HUES6 (cell line): ENCODE data around the gene ATP1B3.
"Not testable (repeated sequence)": the region's sequence is repeated elsewhere in the genome, so short reads cannot be mapped to it uniquely, and the experiment has no call there.

Source experiments
- H3K27ac ChIP-seq: 2 replicates; pipeline ENCODE4 v1.7.0; 2013; ENCODE audit warnings: low read depth, mild to moderate bottlenecking, low read length, inconsistent platforms
- H3K27me3 ChIP-seq: 2 replicates; pipeline ENCODE4 v1.6.1; 2013; ENCODE audit warnings: low read length; ENCODE audit not compliant: control insufficient read depth, insufficient read depth
- H3K36me3 ChIP-seq: 2 replicates; pipeline ENCODE4 v1.6.1; 2013; ENCODE audit warnings: low read length; ENCODE audit not compliant: control insufficient read depth, insufficient read depth
- H3K4me1 ChIP-seq: 2 replicates; pipeline ENCODE4 v1.6.1; 2013; ENCODE audit warnings: low read length; ENCODE audit not compliant: control insufficient read depth, insufficient read depth
- H3K4me3 ChIP-seq: 2 replicates; pipeline ENCODE4 v1.5.1; 2013; ENCODE audit warnings: low read depth, low read length
- H3K9ac ChIP-seq: one replicate; pipeline ENCODE4 v1.6.1; 2013; ENCODE audit warnings: mild to moderate bottlenecking, low read length
- H3K9me3 ChIP-seq: 2 replicates; pipeline ENCODE4 v1.6.1; 2013; ENCODE audit warnings: low read depth, low read length; ENCODE audit not compliant: control insufficient read depth, insufficient read depth

ATP1B3 gene

GRCh38 chr3:141904203-141904602 is 27.8 kb downstream of the ATP1B3 start:
- peaks cover 12% of the 10 kb centered on the region for H3K9me3 ChIP-seq
- H3K27me3 ChIP-seq, result no peaks in the 10 kb centered on the region
- no peak overlapping the region for H3K27ac ChIP-seq
- H3K36me3 ChIP-seq, result peaks cover 64% of the 10 kb centered on the region
- H3K9ac ChIP-seq, result no peak overlapping the region
- no peaks in the 10 kb centered on the region for H3K4me1 ChIP-seq
- H3K4me3 ChIP-seq, result no peak overlapping the region

DNA sequence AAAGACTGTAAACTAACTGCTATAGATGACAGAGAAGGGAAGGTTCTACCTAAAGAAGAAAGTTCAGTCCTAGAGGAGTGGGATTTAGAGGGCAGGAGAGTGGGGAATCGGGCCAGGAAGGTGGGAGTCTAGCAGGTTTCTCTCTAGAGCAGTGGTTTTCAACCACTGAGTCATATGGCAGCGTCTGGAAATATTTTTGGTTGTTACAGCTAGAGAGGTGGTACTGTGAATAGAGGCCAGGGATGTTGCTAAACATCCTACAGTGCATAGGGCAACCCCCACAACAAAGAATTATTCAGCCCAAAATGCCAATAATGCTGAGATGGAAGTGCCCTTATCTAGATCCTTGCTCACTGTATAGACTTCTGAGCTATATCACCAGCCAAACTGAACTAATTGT is 28.7 kb downstream of the ATP1B3 start:
- Histone ChIP-seq H3K27me3 (no peaks in the 10 kb centered on the region), H3K36me3 (peaks cover 66% of the 10 kb centered on the region), H3K9me3 (peaks cover 4% of the 10 kb centered on the region), H3K4me1 (no peaks in the 10 kb centered on the region), H3K9ac (no peak overlapping the region), H3K27ac (no peak overlapping the region), H3K4me3 (no peak overlapping the region)

DNA sequence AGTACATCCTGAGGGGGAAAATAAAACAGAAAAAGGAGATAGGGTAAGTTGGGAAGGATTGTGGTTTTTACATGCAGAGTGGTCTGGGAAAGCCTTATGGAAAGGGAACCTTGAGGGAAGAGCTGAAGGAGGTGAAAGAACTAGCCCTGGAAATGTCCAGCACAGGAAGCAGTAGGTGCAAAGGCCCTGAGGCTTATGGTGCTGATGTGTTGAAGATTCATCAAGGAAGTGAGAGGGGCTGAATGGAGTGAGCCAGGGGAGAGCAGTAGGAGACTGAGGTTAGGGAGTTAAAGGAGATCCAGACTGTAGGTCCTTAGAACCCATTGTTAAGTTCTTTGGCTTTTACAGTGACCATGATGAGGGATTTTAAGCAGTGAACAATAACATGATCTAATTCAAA is 33.0 kb downstream of the ATP1B3 start:
- Histone ChIP-seq H3K9me3 (peaks cover 7% of the 10 kb centered on the region), H3K27ac (no peak overlapping the region), H3K4me1 (no peaks in the 10 kb centered on the region), H3K4me3 (no peak overlapping the region), H3K9ac (no peak overlapping the region), H3K36me3 (peaks cover 86% of the 10 kb centered on the region), H3K27me3 (no peaks in the 10 kb centered on the region)

GRCh38 chr3:141909986-141910385 is 33.5 kb downstream of the ATP1B3 start:
- H3K4me3 ChIP-seq, H3K27me3 ChIP-seq, H3K9ac ChIP-seq, H3K4me1 ChIP-seq, H3K9me3 ChIP-seq, H3K27ac ChIP-seq: not testable (repeated sequence)
- peaks cover 88% of the 10 kb centered on the region for H3K36me3 ChIP-seq

DNA sequence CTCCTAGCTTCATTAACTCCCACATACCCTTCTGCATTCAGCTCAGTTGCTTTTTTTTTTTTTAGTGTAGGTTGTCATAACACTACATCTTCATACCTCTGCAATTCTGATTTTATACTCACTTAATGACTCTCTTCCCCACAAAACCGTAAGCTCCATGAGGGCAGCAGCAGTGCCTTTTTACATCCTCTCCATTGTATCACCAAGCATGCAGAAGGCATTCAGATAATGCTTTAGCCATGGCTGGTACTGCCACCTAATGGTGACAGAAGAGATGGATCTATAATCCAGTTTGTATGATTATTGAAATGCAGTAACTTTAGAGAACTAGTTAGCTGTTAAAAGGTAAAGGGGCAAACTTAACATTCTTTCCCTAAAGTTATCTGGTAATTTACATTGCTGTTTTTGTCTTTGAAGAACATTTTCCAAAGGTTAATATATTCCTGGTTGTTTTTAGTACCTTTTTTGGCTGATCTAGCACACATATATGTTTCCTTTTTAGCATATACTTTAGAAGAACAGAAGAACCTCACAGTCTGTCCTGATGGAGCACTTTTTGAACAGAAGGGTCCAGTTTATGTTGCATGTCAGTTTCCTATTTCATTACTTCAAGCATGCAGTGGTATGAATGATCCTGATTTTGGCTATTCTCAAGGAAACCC is 36.8 kb downstream of the ATP1B3 start:
- H3K9me3 ChIP-seq, result peaks cover 7% of the 10 kb centered on the region
- no peaks in the 10 kb centered on the region; the same call in 1 of the 2 replicates for H3K4me1 ChIP-seq
- H3K4me3 ChIP-seq, result no peak overlapping the region
- H3K27ac ChIP-seq, result no peak overlapping the region
- no peaks in the 10 kb centered on the region for H3K27me3 ChIP-seq
- H3K9ac ChIP-seq, result no peak overlapping the region
- peaks cover 86% of the 10 kb centered on the region for H3K36me3 ChIP-seq

DNA sequence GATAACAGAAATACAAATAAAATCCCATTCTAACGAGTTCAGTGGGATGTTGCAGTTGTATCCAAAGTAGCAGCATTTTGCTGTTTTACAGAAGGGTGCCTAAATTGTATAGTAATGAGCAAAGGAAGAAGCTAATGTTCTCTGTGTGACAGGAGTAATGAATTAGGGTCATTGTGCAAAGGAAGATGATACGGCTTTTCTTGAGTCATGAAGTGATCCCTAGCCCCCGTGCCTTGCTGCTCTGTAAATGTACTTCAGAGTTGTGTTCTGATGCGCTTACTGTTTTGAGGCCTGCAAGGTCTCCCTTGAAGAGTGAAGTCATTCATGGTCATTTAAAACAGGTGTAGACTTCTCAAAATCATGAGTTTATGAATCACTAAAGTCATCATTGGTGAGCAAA is 37.9 kb downstream of the ATP1B3 start:
- Histone ChIP-seq H3K4me1 (no peaks in the 10 kb centered on the region; the same call in 1 of the 2 replicates), H3K4me3 (no peak overlapping the region), H3K9me3 (peaks cover 7% of the 10 kb centered on the region), H3K36me3 (peaks cover 84% of the 10 kb centered on the region), H3K27ac (no peak overlapping the region), H3K27me3 (no peaks in the 10 kb centered on the region), H3K9ac (no peak overlapping the region)

DNA sequence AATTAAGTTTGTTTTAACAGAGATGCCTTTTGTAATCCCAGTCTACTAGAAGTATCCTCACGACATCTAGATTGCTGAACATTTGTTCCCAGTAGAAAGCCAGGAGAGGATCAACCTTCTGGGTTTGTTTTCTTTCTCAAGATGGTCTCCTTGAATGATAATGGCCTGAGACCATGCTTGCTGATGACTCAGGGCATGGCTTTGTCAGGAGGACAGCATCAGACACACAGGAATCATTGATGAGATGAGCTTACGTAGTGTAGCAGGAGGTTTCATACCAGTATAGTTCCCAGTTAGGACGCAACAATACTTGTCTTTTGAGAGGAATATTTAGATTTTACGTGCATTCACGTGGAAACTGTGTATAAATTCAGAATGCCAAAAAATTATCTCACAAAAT is 38.6 kb downstream of the ATP1B3 start:
- Histone ChIP-seq H3K4me1 (no peaks in the 10 kb centered on the region; the same call in 1 of the 2 replicates), H3K27ac (no peak overlapping the region), H3K9me3 (peaks cover 7% of the 10 kb centered on the region), H3K36me3 (peaks cover 84% of the 10 kb centered on the region), H3K9ac (no peak overlapping the region), H3K27me3 (no peaks in the 10 kb centered on the region), H3K4me3 (no peak overlapping the region)

- no peaks in the 10 kb centered on the region for H3K27me3 ChIP-seq
- H3K4me1 ChIP-seq, result no peaks in the 10 kb centered on the region; the same call in 1 of the 2 replicates
- H3K4me3 ChIP-seq, result no peak overlapping the region
- H3K27ac ChIP-seq, result no peak overlapping the region
- H3K9ac ChIP-seq, result no peak overlapping the region
- H3K9me3 ChIP-seq, result peaks cover 7% of the 10 kb centered on the region
- H3K36me3 ChIP-seq, result peaks cover 90% of the 10 kb centered on the region
These were observed 39.3 kb downstream of the ATP1B3 start for GRCh38 chr3:141915766-141916165.

DNA sequence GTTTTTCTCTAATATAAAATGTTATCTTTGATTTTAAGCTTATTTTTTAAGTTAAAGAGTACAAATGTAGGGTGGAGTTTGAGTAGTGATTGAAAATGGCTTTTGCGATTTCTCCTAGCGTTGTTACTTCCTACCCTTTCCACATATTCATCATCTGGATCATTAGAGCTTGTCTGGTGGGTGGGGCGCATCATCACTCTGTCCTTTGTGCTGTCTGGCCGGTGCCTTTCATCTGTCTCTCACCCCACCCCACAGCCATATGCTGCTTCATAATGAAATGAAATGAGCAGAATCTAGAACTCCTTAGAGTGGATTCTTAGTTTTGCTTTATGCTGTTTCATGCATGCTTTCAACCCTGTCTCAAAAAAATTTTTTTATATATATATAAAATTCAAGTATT is 44.3 kb downstream of the ATP1B3 start:
- Histone ChIP-seq H3K4me3 (no peak overlapping the region), H3K36me3 (peaks cover 85% of the 10 kb centered on the region), H3K9me3 (no peaks in the 10 kb centered on the region), H3K27me3 (no peaks in the 10 kb centered on the region), H3K27ac (no peak overlapping the region), H3K9ac (no peak overlapping the region), H3K4me1 (no peaks in the 10 kb centered on the region)

GRCh38 chr3:141921316-141921715 is 44.9 kb downstream of the ATP1B3 start:
- H3K9me3 ChIP-seq, result no peaks in the 10 kb centered on the region
- peaks cover 85% of the 10 kb centered on the region for H3K36me3 ChIP-seq

DNA sequence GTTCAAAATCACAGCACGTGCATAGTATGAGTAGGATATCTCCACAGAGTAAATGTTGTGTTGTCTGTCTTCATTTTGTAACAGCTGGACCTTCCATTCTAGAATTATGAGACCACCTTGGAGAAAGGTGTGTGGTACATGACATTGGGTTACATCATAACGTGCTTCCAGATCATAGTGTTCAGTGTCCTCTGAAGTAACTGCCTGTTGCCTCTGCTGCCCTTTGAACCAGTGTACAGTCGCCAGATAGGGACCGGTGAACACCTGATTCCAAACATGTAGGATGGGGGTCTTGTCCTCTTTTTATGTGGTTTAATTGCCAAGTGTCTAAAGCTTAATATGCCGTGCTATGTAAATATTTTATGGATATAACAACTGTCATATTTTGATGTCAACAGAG is 49.2 kb downstream of the ATP1B3 start:
- H3K27ac ChIP-seq, H3K27me3 ChIP-seq, H3K9ac ChIP-seq, H3K4me1 ChIP-seq, H3K4me3 ChIP-seq, H3K9me3 ChIP-seq: not testable (repeated sequence)
- H3K36me3 ChIP-seq, result peaks cover 70% of the 10 kb centered on the region

More at GRCh38 chr3:141921316-141921715, 44.9 kb downstream of the ATP1B3 start:
- H3K9ac ChIP-seq, result no peak overlapping the region
- no peak overlapping the region for H3K4me3 ChIP-seq
- H3K27ac ChIP-seq, result no peak overlapping the region
- no peaks in the 10 kb centered on the region for H3K4me1 ChIP-seq
- H3K27me3 ChIP-seq, result no peaks in the 10 kb centered on the region
